ENCODE data around the gene ATP2A3. TPM values are rescaled to one million over a fixed set of nuclear protein-coding genes. Genes with fewer than 3 reads are reported as not detected.
A peak's percentile ranks its signal among the peaks of the same experiment; 100 is the strongest.

ATP2A3 gene
- total RNA-seq, 1 experiment from 2014 or later = 4.4 TPM

GRCh38 chr17:3893003-3893719 lies 71.1 kb downstream of the ATP2A3 start, which contains the start of gene CAMKK1:
Gene CAMKK1 (minus strand): TSS chr17:3893053. CDS start chr17:3885687, 7,366 bp downstream.
- Histone ChIP-seq H3K27me3 (ENCODE audit: insufficient read depth, low read depth) (no peaks in the 10 kb centered on the region), H4K20me1 (ENCODE audit: insufficient read depth) (no peaks in the 10 kb centered on the region), H3K4me2 (peak within 1 kb of the TSS; percentile 92), H3K36me3 (ENCODE audit: low read depth) (no peaks in the 10 kb centered on the region), H3K9me2 (ENCODE audit: insufficient read depth) (no peaks in the 10 kb centered on the region), H3K27ac (no peak within 1 kb of the TSS), H3K79me2 (ENCODE audit: low read depth) (peaks cover 11% of the 10 kb centered on the region; the same call in 1 of the 2 replicates), H3K4me3 (peak within 1 kb of the TSS; percentile 94), H3K4me1 (replicated peaks; ENCODE audit: insufficient read depth) (peaks cover 65% of the 10 kb centered on the region), H3F3A (ENCODE audit: insufficient read depth, low read depth) (peaks cover 48% of the 10 kb centered on the region), H2AFZ (peak within 1 kb of the TSS; percentile 86), H3K9me3 (ENCODE audit: insufficient read depth, low read depth) (no peaks in the 10 kb centered on the region)
- POLR2A ChIA-PET (ENCODE audit: unreplicated experiment) = interaction anchor here (0.6 to 0.7 kb wide), 4 partner anchors 23 to 903 kb away, joined by 3 to 9 read pairs (median 6); partner anchors contain the start of genes P2RX1 and PSMB6
- no peak for TF ChIP-seq CTCF (conservative IDR thresholded peaks at IDR 0.05)
- no peak for TF ChIP-seq EZH2 (IDR thresholded peaks at IDR 0.05; ENCODE audit: low read depth)
- intact Hi-C loops (cut with micrococcal nuclease; ENCODE audit: unreplicated experiment) = loop anchor here (5.0 to 10.0 kb wide), 4 partner anchors 46 to 848 kb away; partner anchors contain the start of gene NCBP3
- CTCF ChIA-PET = interaction anchor here (0.6 to 0.7 kb wide), 4 partner anchors 28 to 552 kb away, joined by 3 to 4 read pairs (median 3); no protein-coding TSS in a partner anchor
- no TSS peak for BruUV-seq (replicated peaks)
- peak; percentile 68 to 95 for DNase-seq

GRCh38 chr17:3892095-3892998 lies 71.9 kb downstream of the ATP2A3 start:
- Histone ChIP-seq H4K20me1 (ENCODE audit: insufficient read depth) (no peaks in the 10 kb centered on the region), H3K27me3 (ENCODE audit: insufficient read depth, low read depth) (no peaks in the 10 kb centered on the region), H3K4me2 (peak overlapping the region; percentile 92), H3F3A (ENCODE audit: insufficient read depth, low read depth) (peaks cover 56% of the 10 kb centered on the region), H3K79me2 (ENCODE audit: low read depth) (peaks cover 12% of the 10 kb centered on the region), H2AFZ (peak overlapping the region; percentile 84), H3K27ac (no peak overlapping the region), H3K4me3 (peak overlapping the region; percentile 94), H3K9me2 (ENCODE audit: insufficient read depth) (no peaks in the 10 kb centered on the region), H3K9me3 (ENCODE audit: insufficient read depth, low read depth) (no peaks in the 10 kb centered on the region), H3K4me1 (replicated peaks; ENCODE audit: insufficient read depth) (peaks cover 73% of the 10 kb centered on the region), H3K36me3 (ENCODE audit: low read depth) (no peaks in the 10 kb centered on the region)
- peak; percentile 71 to 86 for DNase-seq
- TF ChIP-seq EZH2 (IDR thresholded peaks at IDR 0.05; ENCODE audit: low read depth) (no peak), CTCF (conservative IDR thresholded peaks at IDR 0.05) (no peak)
- intact Hi-C loops (cut with micrococcal nuclease; ENCODE audit: unreplicated experiment) = loop anchor here (5.0 to 10.0 kb wide), 4 partner anchors 45 to 848 kb away; partner anchors contain the start of gene NCBP3
- ChIA-PET CTCF (interaction anchor here (0.6 to 0.7 kb wide), 6 partner anchors 27 to 552 kb away, joined by 3 to 4 read pairs (median 3); no protein-coding TSS in a partner anchor), POLR2A (ENCODE audit: unreplicated experiment) (interaction anchor here (0.6 to 0.7 kb wide), 4 partner anchors 24 to 903 kb away, joined by 3 to 9 read pairs (median 6); partner anchors contain the start of genes P2RX1 and PSMB6)
- BruUV-seq (replicated peaks) = no TSS peak

GRCh38 chr17:3891626-3892094 lies 72.6 kb downstream of the ATP2A3 start:
- Histone ChIP-seq H3K4me1 (replicated peaks; ENCODE audit: insufficient read depth) (peaks cover 78% of the 10 kb centered on the region), H4K20me1 (ENCODE audit: insufficient read depth) (no peaks in the 10 kb centered on the region), H3K36me3 (ENCODE audit: low read depth) (no peaks in the 10 kb centered on the region), H3K9me3 (ENCODE audit: insufficient read depth, low read depth) (no peaks in the 10 kb centered on the region), H3K27ac (no peak overlapping the region), H3K4me2 (peak overlapping the region; percentile 92), H3F3A (ENCODE audit: insufficient read depth, low read depth) (peaks cover 60% of the 10 kb centered on the region), H2AFZ (0 out of 2 replicates have a peak overlapping the region, but pooled peaks have one; percentile 84), H3K27me3 (ENCODE audit: insufficient read depth, low read depth) (no peaks in the 10 kb centered on the region), H3K4me3 (peak overlapping the region; percentile 94; the same call in 1 of the 2 replicates), H3K79me2 (ENCODE audit: low read depth) (peaks cover 19% of the 10 kb centered on the region), H3K9me2 (ENCODE audit: insufficient read depth) (no peaks in the 10 kb centered on the region)
- TF ChIP-seq EZH2 (IDR thresholded peaks at IDR 0.05; ENCODE audit: low read depth) (no peak), CTCF (conservative IDR thresholded peaks at IDR 0.05) (no peak)
- ChIA-PET CTCF (interaction anchor here (0.7 kb wide), 1 partner anchor 157 kb away, joined by 3 read pairs; no protein-coding TSS in a partner anchor), POLR2A (ENCODE audit: unreplicated experiment) (no interaction called here)
- intact Hi-C loops (cut with micrococcal nuclease; ENCODE audit: unreplicated experiment) = loop anchor here (5.0 to 10.0 kb wide), 4 partner anchors 44 to 847 kb away; partner anchors contain the start of gene NCBP3
- no peak for DNase-seq
- no TSS peak for BruUV-seq (replicated peaks)
